Liver (tissue), 9 donors: ENCODE results near the gene C2. TPM values are rescaled to one million over a fixed set of nuclear protein-coding genes. Genes with fewer than 3 reads are reported as not detected.

Experiments
- DNase-seq: peaks from one replicate; pipeline ENCODE4 v3.0.0-alpha.2; 2017; ENCODE audit warnings: low spot score
- H3K27ac ChIP-seq, 2 donors: one replicate each; pipeline ENCODE4 v1.7.0; 2013; ENCODE audit warnings: inconsistent platforms in 2 of 2, low read length in 2 of 2, control low read depth in 1 of 2, low read depth in 1 of 2, mild to moderate bottlenecking in 1 of 2
- H3K27me3 ChIP-seq, 4 donors: one replicate each; pipeline versions ENCODE4 v1.6.1 to v1.7.0; 2013; ENCODE audit warnings: low read length in 3 of 4, inconsistent platforms in 1 of 4, mild to moderate bottlenecking in 1 of 4, moderate library complexity in 1 of 4; ENCODE audit not compliant: control insufficient read depth in 4 of 4, insufficient read depth in 4 of 4
- H3K36me3 ChIP-seq, 4 donors: one replicate each; pipeline versions ENCODE4 v1.6.1 to v1.7.0; 2013; ENCODE audit warnings: low read length in 3 of 4, mild to moderate bottlenecking in 3 of 4, low read depth in 1 of 4, moderate library complexity in 1 of 4; ENCODE audit not compliant: control insufficient read depth in 4 of 4, insufficient read depth in 3 of 4
- H3K4me1 ChIP-seq, 4 donors: one replicate each; pipeline versions ENCODE4 v1.6.1 to v1.7.0; 2013; ENCODE audit warnings: low read length in 3 of 4, mild to moderate bottlenecking in 3 of 4, moderate library complexity in 1 of 4; ENCODE audit not compliant: control insufficient read depth in 4 of 4, insufficient read depth in 4 of 4
- H3K4me3 ChIP-seq, 3 donors: one replicate each; pipeline versions ENCODE4 v1.6.1 to v1.7.0; 2013; ENCODE audit warnings: low read length in 3 of 3, control low read depth in 1 of 3, low read depth in 1 of 3, mild to moderate bottlenecking in 1 of 3
- H3K9ac ChIP-seq, 2 donors: one replicate each; pipeline ENCODE4 v1.7.0; 2013; ENCODE audit warnings: low read length in 2 of 2, mild to moderate bottlenecking in 2 of 2, moderate library complexity in 2 of 2, control low read depth in 1 of 2, low read depth in 1 of 2
- H3K9me3 ChIP-seq, 4 donors: one replicate each; pipeline versions ENCODE4 v1.6.1 to v1.7.0; 2013; ENCODE audit warnings: low read length in 3 of 4; ENCODE audit not compliant: control insufficient read depth in 4 of 4
- ATF3 ChIP-seq: IDR thresholded peaks from 2 replicates; pipeline ENCODE4 v1.6.1; 2016; ENCODE audit warnings: antibody characterized with exemption
- EGR1 ChIP-seq, 2 donors: IDR thresholded peaks; 2 replicates each; pipeline ENCODE4 v1.6.1; 2016 to 2018; ENCODE audit warnings: antibody characterized with exemption in 2 of 2, low read depth in 2 of 2
- FOXA1 ChIP-seq: IDR thresholded peaks from 2 replicates; pipeline ENCODE4 v1.6.1; 2016; ENCODE audit warnings: antibody characterized with exemption
- FOXA2 ChIP-seq: IDR thresholded peaks from 2 replicates; pipeline ENCODE4 v1.6.1; 2016; ENCODE audit warnings: antibody characterized with exemption
- GABPA ChIP-seq, 2 donors: IDR thresholded peaks in 1 of 2; conservative IDR thresholded peaks in 1 of 2; 2 replicates each; pipeline ENCODE4 v1.6.1; 2016; ENCODE audit warnings: antibody characterized with exemption in 2 of 2, mild to moderate bottlenecking in 1 of 2, moderate library complexity in 1 of 2
- HNF4A ChIP-seq, 2 donors: conservative IDR thresholded peaks; 2 replicates each; pipeline ENCODE4 v1.6.1; 2016; ENCODE audit warnings: antibody characterized with exemption in 2 of 2, mild to moderate bottlenecking in 2 of 2
- HNF4G ChIP-seq: IDR thresholded peaks from 2 replicates; pipeline ENCODE4 v1.6.1; 2016; ENCODE audit warnings: antibody characterized with exemption
- JUND ChIP-seq, 2 donors: IDR thresholded peaks; 2 replicates each; pipeline ENCODE4 v1.6.1; 2016; ENCODE audit warnings: antibody characterized with exemption in 2 of 2
- MAX ChIP-seq: IDR thresholded peaks from 2 replicates; pipeline ENCODE4 v1.6.1; 2016; ENCODE audit warnings: antibody characterized with exemption
- NR2F2 ChIP-seq: IDR thresholded peaks from 2 replicates; pipeline ENCODE4 v1.6.1; 2016; ENCODE audit warnings: antibody characterized with exemption
- RAD21 ChIP-seq, 2 donors: IDR thresholded peaks; 2 replicates each; pipeline ENCODE4 v1.6.1; 2016; ENCODE audit warnings: antibody characterized with exemption in 2 of 2, mild to moderate bottlenecking in 2 of 2
- RXRA ChIP-seq, 2 donors: IDR thresholded peaks; 2 replicates each; pipeline ENCODE4 v1.6.1; 2017 to 2018; ENCODE audit warnings: antibody characterized with exemption in 2 of 2, mild to moderate bottlenecking in 1 of 2
- SP1 ChIP-seq: IDR thresholded peaks from 2 replicates; pipeline ENCODE4 v1.6.1; 2018; ENCODE audit warnings: antibody characterized with exemption, mild to moderate bottlenecking
- TAF1 ChIP-seq: conservative IDR thresholded peaks from 2 replicates; pipeline ENCODE4 v1.6.1; 2016; ENCODE audit warnings: antibody characterized with exemption, mild to moderate bottlenecking
- YY1 ChIP-seq: IDR thresholded peaks from 2 replicates; pipeline ENCODE4 v1.6.1; 2016; ENCODE audit warnings: antibody characterized with exemption, mild to moderate bottlenecking
- ZBTB33 ChIP-seq: IDR thresholded peaks from 2 replicates; pipeline ENCODE4 v1.6.1; 2016; ENCODE audit warnings: antibody characterized with exemption
- WGBS: extraction: QIAGEN DNeasy Blood & Tissue Kit; methylation state at CpG from one replicate; pipeline ENCODE4 v1.1.7; 2013; 5-methylcytosine and 5-hydroxymethylcytosine counted together
- polyA plus RNA-seq, 2 donors: library from polyadenylated mRNA; stranded (reverse) in 1 of 2; unstranded in 1 of 2; fragments of 200-250 nt in 1 of 2; fragments of >200 nt in 1 of 2; fragmentation: Nextera tagmentation in 1 of 2; extraction: Ambion mirVana in 1 of 2; gene quantifications; one replicate each; pipeline versions ENCODE4 v1.2.1 to v1.2.3, GENCODE V29; 2013 to 2015
- total RNA-seq, 2 donors: library from RNA; depleted of rRNA; stranded (reverse); fragments of >200 nt; gene quantifications; one replicate each; pipeline ENCODE4 v1.2.3, GENCODE V29; 2014
- donor health status: healthy.
- donor health status: healthy.
- donor health status: healthy.
- donor health status: healthy.
- donor health status: healthy.

The C2 gene
- total and polyA plus RNA-seq, 4 donors: 212 to 522 (median 397) TPM

GRCh38 chr6:31892821-31893220 is 34.7 kb upstream of the C2 start (continued):
- no peak for TF ChIP-seq FOXA1
- TF ChIP-seq RXRA (IDR thresholded peaks at IDR 0.05): no peak
- TF ChIP-seq EGR1 (IDR thresholded peaks at IDR 0.05; ENCODE audit: low read depth in 2 of 2): no peak
- no peak for TF ChIP-seq TAF1
- TF ChIP-seq SP1: no peak
- TF ChIP-seq RAD21 (IDR thresholded peaks at IDR 0.05): no peak

- H3K9me3 ChIP-seq: no peaks in the 10 kb centered on the region
- H3K4me1 ChIP-seq: peaks cover 10 to 36% (median 18%) of the 10 kb centered on the region in 4 donors
- peak overlapping the region; percentile 36 to 54 for H3K27ac ChIP-seq
- H3K27me3 ChIP-seq: no peaks in the 10 kb centered on the region
- no peak overlapping the region for H3K4me3 ChIP-seq
- 68% methylated on average over 4 of the region's 4 CpGs for WGBS
- TF ChIP-seq FOXA2 (no peak), HNF4G (no peak), RXRA (IDR thresholded peaks at IDR 0.05) (no peak), RAD21 (IDR thresholded peaks at IDR 0.05) (no peak), ZBTB33 (no peak), JUND (IDR thresholded peaks at IDR 0.05) (no peak), ATF3 (no peak), NR2F2 (no peak), HNF4A (conservative IDR thresholded peaks at IDR 0.05) (no peak), MAX (no peak), GABPA (IDR thresholded peaks at IDR 0.05 in 1 of 2, conservative IDR thresholded peaks at IDR 0.05 in 1 of 2) (no peak), YY1 (no peak)
- no peak overlapping the region for H3K9ac ChIP-seq
- no peak for DNase-seq
- H3K36me3 ChIP-seq: peaks cover 0 to 20% (median 10%) of the 10 kb centered on the region in 4 donors
These were observed 31.0 kb upstream of the C2 start for GRCh38 chr6:31896493-31896855.

GRCh38 chr6:31896856-31897611 is 30.5 kb upstream of the C2 start:
- Histone ChIP-seq H3K4me3 (peak overlapping the region in 2 of 3 donors; percentile 46 to 94), H3K36me3 (peaks cover 0 to 17% (median 7%) of the 10 kb centered on the region in 4 donors), H3K9ac (no peak overlapping the region), H3K27ac (peak overlapping the region; percentile 36 to 54), H3K4me1 (peaks cover 10 to 36% (median 18%) of the 10 kb centered on the region in 4 donors), H3K9me3 (no peaks in the 10 kb centered on the region), H3K27me3 (no peaks in the 10 kb centered on the region)
- no peak for DNase-seq
- 5% methylated on average over 57 of the region's 62 CpGs for WGBS
- no peak for TF ChIP-seq RAD21 (IDR thresholded peaks at IDR 0.05)
- no peak for TF ChIP-seq GABPA (IDR thresholded peaks at IDR 0.05 in 1 of 2, conservative IDR thresholded peaks at IDR 0.05 in 1 of 2)
- no peak for TF ChIP-seq EGR1 (IDR thresholded peaks at IDR 0.05; ENCODE audit: low read depth in 2 of 2)
- TF ChIP-seq HNF4G: no peak
- TF ChIP-seq JUND (IDR thresholded peaks at IDR 0.05): no peak
- no peak for TF ChIP-seq HNF4A (conservative IDR thresholded peaks at IDR 0.05)
- TF ChIP-seq FOXA1: no peak
- no peak for TF ChIP-seq YY1
- no peak for TF ChIP-seq ZBTB33
